Breast epithelium (tissue), 3 donors: ENCODE data around the gene STRIT1.

ENCODE experiments used
- CTCF ChIP-seq, 3 donors: fragments of 450-650 bp; IDR thresholded peaks; one replicate each; pipeline ENCODE4 v1.5.1; 2016 to 2017; ENCODE audit warnings: antibody characterized with exemption in 3 of 3, mild to moderate bottlenecking in 3 of 3, moderate library complexity in 3 of 3
- POLR2AphosphoS5 ChIP-seq, 3 donors: sonication (generic); formaldehyde crosslinking; IDR thresholded peaks; one replicate each; pipeline ENCODE4 v1.6.1; 2017; ENCODE audit warnings: antibody characterized with exemption in 3 of 3

- TF ChIP-seq POLR2AphosphoS5 (IDR thresholded peaks at IDR 0.05) (no peak), CTCF (IDR thresholded peaks at IDR 0.05) (no peak)
Observed at GRCh38 chr3:155282385-155283091, 10.9 kb downstream of the STRIT1 start.
